HG03575 (cell line): ENCODE data around the gene PLLP.

Source experiments
- ATAC-seq: cut with Tn5 transposase; IDR thresholded peaks from one replicate; pipeline ENCODE4 v1.9.1; 2021; ENCODE audit not compliant: unreplicated experiment, insufficient number of reproducible peaks, low FRiP score; ENCODE audit errors: extremely low read depth

The PLLP gene

DNA sequence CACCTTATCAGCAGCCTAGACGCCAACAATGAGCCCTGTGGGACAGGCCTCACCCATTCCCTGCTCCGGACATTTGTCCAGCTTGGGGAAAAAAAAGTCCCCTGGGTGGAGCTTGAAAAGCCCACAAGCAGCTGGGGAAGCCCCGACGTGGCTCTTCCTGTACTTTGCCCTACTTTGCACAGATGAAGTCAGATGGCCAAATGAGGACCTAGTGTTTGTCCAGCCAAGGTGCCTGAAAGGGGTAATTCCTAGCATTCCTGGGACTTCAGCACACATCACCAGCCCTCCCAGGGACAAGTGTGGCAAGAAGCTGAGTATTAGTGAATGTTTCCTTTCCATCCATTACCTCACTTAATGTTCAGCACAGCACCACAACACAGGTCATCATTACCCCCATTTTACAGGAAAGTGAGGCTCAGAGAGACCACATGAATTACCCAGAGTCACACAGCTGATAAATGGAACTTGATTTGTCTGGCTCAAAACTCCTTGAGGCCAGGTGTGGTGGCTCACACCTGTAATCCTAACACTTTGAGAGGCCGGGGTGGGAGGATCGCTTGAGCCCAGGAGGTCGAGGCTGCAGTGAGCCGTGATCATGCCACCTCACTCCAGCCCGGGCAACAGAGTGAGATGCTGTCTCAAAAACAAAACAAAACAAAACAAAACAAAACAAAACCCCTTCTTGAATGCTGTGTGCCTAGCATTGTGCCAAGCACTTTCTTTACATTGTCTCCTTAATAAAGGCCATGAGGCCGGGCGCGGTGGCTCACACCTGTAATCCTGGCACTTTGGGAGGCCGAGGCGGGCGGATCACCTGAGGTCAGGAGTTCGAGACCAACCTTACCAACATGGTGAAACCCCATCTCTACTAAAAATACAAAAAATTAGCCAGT is 19.9 kb upstream of the PLLP start:
- ATAC-seq: no peak

DNA sequence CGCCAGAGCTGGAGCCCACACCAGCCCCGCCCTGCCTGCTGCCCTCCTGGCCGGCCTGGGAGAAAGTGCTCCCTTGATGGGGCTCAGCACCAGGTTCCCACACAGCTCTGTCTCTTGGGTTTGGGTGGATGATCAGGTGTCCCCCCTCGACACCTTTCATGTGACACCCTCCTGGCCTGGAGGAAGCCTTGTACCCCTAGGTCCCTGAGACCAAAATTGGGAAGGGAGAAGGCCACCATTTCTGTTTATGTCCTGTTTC is 19.4 kb upstream of the PLLP start:
- no peak for ATAC-seq

DNA sequence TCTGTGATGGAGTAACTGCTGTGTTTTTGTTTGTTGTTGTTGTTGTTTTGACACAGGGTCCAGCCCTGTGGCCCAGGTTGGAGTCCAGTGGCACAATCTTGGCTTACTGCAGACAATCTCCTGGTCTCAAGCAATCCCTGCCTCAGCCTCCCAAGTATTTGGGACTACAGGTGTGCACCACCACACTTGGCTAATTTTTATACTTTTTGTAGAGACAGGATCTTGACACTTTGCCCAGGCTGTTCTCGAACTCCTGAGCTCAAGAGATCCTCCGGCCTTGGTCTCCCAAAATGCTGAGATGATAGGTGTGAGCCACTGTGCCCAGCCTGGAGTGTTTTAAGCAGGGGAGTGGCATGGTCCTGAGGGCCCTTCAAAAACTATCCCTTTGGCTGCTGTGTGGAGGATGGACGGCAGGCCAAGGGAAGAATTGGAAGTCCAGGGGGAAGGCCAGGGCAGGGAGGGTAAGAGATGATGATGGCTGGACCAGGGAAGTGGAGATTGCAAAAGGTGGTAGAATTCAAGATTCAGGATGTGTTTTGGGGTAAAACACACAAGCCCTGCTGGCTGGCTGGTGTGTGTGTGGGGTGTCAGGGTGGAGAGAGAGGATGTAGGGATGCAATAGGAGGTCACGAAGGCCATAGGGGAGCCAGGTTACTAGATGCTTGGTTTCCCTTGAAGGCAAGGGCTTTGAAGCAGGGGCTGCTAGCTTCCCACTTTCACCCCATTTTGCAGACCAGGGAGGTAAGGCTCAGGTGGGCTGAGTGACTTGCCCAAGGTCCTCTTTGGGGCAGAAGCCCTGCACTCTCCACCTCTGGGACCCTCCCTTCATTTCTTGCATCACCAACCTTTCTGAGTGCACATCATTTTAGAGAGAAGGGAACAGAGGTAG is 18.8 kb upstream of the PLLP start:
- no peak for ATAC-seq

- ATAC-seq: no peak
These were observed 16.8 kb upstream of the PLLP start for GRCh38 chr16:57301126-57301817.

DNA sequence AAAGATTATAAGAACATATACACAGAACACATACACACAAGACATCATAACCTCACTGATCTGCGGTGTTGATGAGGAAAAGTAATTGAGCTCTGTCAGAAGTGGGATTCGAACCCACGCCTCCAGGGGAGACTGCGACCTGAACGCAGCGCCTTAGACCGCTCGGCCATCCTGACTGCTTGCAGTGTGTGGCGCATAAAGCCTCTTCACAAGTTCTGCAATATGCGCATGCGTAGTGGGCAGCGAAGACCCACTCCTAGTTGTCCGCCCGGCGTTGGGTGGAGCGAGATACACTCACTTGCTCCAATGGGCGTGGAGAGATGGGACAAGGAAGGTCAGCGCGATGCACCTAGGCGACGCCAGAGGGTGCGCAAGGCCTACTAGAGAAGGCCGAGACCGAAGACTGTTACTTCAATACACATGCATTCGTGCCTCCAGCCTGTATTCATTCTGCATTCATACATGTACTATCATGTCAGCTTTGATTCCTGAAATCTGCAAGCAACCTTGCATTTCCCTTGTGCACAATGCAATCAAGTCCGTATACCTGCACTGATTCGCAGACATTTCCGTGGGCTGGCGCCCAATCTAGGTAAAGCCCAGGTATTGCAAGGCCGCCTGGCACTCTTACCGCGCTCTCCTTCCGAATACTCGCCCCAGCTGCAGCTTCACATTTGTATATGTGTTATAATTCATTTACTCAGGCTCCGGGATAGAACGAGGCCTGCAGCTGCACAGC is 16.1 kb upstream of the PLLP start:
- peak; percentile 43 for ATAC-seq

- peak; percentile 34 for ATAC-seq
These were observed 15.4 kb upstream of the PLLP start for GRCh38 chr16:57299719-57300386.

DNA sequence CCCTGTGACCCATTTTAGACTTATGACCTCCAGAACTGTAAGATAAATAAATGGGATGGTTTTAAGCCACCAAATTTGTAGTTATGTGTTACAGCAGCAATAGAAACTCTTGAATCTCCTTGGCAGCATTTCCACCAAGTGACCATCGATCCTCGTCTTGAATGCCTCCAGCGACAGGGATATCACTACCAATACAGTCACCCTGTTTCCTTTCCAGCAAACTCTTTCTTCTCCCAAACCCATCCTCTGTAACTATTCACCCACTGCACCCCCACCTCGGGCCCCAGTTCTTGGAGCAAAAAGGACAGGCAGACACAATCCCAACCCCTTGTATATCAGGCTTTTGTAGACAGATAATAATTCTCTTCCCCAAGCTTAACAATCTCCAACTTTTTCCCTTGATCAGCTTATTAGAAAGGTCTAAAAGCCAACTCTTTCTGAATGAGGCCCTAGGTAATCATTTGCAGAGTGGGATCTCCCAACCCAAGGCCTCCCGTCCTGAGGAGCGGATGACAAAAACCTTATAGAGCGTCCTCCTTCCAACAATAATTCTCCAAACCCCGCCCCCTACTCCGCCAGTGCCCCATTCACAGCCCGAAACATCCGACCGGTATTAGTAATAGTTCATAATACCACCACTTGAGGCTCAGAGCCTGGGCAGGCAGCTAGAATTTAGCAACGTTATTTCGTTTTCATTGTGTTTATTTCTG is 14.7 kb upstream of the PLLP start:
- peak; percentile 9 for ATAC-seq

- no peak for ATAC-seq
These were observed 13.4 kb upstream of the PLLP start for GRCh38 chr16:57297856-57298255.

DNA sequence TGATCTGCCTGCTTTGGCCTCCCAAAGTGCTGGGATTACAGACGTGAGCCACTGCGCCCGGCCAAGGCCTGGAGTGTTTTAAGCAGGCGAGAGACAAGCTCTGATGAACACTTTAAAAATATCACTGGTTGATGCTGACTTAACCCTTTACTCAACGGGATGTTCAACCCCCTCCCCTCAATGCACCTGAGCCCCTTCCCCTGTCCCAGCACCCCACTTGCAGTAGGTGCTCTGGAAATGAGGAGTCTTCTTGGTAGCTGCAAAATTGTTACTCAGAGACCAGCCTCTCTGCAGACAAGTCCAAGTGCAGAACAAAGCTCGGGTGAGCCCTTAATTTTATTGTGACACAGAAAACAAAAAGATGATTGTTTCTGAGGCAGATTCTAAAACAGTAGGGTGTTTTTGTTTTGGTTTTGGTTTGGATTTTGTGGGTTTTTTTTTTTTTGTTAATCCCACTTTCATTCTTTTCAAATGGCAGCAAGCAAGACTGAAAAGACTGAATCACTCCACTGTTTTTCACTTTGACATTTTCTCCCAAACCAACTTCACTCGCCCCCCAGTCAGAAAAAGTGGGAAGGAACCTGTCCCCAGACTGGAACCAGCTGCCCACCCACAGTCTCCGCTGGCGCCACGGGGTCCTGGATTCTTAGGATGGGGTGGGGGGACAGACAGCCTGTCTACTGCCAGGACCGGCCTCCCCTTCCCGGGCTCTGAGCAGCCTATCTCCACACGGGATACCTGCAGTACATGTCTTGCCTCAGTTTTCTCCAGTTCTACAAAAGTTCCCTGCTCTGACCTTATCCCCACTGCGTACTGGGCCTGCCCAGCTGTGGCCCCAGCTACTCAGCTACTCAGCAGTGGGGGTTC is 5.2 kb upstream of the PLLP start:
- no peak for ATAC-seq

DNA sequence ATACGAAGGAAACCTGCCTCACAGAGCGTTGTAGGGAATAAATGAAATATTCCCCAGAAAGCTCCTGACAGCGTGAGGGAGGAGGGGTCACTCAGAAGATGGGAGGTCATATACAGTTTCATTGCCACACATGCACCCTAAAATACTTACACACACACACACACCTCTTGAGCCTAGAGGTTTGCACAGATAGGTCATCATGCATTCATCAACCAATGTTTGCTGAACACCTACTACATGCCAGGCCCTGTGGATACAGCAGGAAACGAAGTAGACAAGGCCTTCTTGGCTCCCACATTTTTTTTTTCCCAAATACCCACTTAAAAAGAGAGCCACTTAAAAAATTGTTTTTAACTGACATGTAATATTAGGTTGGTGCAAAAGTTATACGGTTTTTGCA is 907 bp upstream of the PLLP start:
- ATAC-seq: no peak

- no peak for ATAC-seq
These were observed 486 bp upstream of the PLLP start for GRCh38 chr16:57284952-57285363.

- no peak for ATAC-seq
These were observed 588 bp downstream of the PLLP start for GRCh38 chr16:57283959-57284208.

DNA sequence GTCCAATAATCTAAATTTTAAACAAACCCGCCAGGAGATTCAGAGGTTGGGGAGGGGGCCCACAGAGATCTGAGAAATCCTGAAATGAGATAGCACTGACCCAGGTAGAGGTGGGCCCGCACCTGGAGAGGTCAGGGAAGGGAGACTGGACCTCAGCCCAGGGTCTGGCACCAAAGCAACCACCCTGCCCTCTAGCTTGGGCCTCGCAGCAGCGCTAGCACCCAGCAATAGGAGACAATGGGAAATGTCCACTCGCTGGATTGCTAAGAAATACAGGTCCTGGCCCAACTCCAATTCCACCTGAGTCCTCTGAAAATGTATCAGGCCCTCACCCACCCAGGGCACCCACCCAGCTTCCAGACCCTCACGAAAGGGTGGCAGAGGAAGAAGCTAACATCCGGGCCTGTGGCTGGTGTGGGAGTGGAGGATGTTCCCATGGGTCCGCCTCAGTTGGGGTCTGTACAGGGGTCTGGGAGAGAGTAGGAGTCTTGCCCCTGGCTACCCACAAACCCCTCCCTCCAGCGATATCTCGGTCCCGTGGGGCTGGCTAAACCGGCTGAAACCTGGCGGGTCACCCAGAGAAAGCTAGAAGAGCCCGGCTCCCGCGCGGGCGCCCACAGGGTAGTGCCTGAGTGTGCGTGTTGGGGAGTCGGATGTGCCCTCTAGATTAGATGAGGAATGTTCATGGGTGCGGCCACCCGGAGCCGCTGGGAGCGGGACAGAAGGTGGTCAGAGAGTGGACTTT is 1.1 kb downstream of the PLLP start:
- no peak for ATAC-seq

DNA sequence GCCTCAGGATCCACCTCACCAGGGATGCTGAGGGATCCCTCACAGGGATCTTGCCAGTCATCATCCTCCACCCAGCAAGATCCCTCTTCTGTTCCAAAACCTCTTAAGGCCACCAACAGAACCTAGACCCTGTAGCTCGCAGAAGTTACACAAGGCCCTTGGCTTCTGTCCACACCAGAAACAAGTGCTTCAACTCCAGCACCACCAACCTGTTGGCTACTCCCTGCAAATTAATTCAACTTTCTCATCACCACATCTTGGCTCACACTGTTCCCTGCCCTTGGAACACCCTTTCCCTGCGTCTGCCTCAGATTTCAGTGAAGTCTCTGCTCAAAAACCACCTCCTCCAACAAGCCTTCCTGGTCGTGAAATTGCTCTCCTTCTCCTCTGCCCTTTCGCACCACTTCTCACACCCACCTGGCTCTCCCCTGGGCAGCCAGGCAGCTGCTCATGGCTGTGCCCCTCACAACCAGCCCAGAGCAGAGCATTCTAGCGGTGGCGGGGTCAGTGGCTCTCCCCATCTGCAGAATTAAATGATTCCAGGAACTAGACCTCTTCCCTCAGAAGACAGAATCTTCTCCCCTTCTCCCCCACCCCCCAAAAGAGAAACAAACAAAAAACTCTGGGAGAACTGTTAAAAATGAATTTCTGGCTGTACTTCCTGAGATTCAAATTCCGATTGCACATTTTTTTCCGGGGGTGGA is 1.8 kb downstream of the PLLP start:
- ATAC-seq: no peak

DNA sequence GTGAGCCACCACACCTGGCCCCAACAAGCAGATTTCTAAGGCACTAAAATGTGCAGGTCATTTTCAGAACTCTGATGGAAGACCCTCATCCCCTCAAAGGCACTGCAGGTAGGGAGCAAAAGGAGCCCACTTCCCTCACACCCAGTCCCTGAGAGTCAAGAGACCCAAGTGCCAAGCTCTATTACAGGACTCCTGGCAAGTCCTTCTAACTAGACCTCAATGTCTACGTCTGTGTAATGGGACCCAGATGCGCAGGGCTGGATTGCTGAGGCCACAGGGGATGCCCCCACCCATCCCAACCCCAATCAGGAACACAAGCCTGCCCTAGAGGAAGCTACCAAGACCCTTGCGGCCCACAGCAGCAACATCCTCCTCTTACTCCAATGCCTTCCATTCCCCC is 2.7 kb downstream of the PLLP start:
- ATAC-seq: no peak
